Thyroid gland (tissue), 4 donors: Measurements from ENCODE around the gene EXOC4. TPM values are rescaled to one million over a fixed set of nuclear protein-coding genes. Genes with fewer than 3 reads are reported as not detected.
A peak's percentile ranks its signal among the peaks of the same experiment; 100 is the strongest.

Experiments used
- DNase-seq, 2 donors: peaks; one replicate each; pipeline ENCODE4 v3.0.0-alpha.2; 2019
- H3K27ac ChIP-seq, 3 donors: fragments of 200-600 bp; sonication (generic); 1 replicate in 2 of 3; 2 replicates in 1 of 3; pipeline ENCODE4 v1.5.1; 2016 to 2019; ENCODE audit warnings: mild to moderate bottlenecking in 1 of 3, moderate library complexity in 1 of 3
- H3K27me3 ChIP-seq: fragments of 200-600 bp; sonication (generic); one replicate; pipeline ENCODE4 v1.5.1; 2019
- H3K36me3 ChIP-seq, 2 donors: fragments of 200-600 bp; sonication (generic); one replicate each; pipeline ENCODE4 v1.5.1; 2016 to 2019
- H3K4me1 ChIP-seq, 2 donors: fragments of 200-600 bp; sonication (generic); one replicate each; pipeline ENCODE4 v1.5.1; 2017 to 2019
- H3K4me3 ChIP-seq, 3 donors: fragments of 200-600 bp; sonication (generic); replicated peaks in 1 of 3; 1 replicate in 2 of 3; 2 replicates in 1 of 3; pipeline ENCODE4 v1.5.1; 2016; ENCODE audit warnings: mild to moderate bottlenecking in 1 of 3
- H3K9me3 ChIP-seq: fragments of 200-600 bp; sonication (generic); one replicate; pipeline ENCODE4 v1.5.1; 2017
- POLR2A ChIP-seq, 2 donors: fragments of 450-650 bp; IDR thresholded peaks; one replicate each; pipeline ENCODE4 v1.6.1; 2017; ENCODE audit warnings: antibody characterized with exemption in 2 of 2, mild to moderate bottlenecking in 2 of 2, moderate library complexity in 1 of 2
- WGBS, 2 donors: methylation state at CpG; one replicate each; pipeline ENCODE4 v1.1.5; 2017; 5-methylcytosine and 5-hydroxymethylcytosine counted together
- intact Hi-C: fragments of 100-400 bp; cut with DNase I; formaldehyde crosslinking; loops from one replicate; pipeline ENCODE4 v1.15.1; 2023
- total RNA-seq, 4 donors: library from RNA; depleted of rRNA; stranded (reverse); fragments of >200 nt; gene quantifications; one replicate each; pipeline ENCODE4 v1.2.3, GENCODE V29; 2016
- TF ChIP-seq, protein P1 (sequence below), 6 experiments: fragments of 200-600 bp in 3 of 6; fragments of 450-650 bp in 3 of 6; sonication (generic) in 3 of 6; IDR thresholded peaks; one replicate each; pipeline ENCODE4 v1.5.1; 2016 to 2019; ENCODE audit warnings: antibody characterized with exemption in 6 of 6, mild to moderate bottlenecking in 2 of 6, inconsistent platforms in 1 of 6, moderate library complexity in 1 of 6

Gene EXOC4
- total RNA-seq, 4 donors from 2014 or later, result 74.0 to 116 (median 107) TPM

DNA sequence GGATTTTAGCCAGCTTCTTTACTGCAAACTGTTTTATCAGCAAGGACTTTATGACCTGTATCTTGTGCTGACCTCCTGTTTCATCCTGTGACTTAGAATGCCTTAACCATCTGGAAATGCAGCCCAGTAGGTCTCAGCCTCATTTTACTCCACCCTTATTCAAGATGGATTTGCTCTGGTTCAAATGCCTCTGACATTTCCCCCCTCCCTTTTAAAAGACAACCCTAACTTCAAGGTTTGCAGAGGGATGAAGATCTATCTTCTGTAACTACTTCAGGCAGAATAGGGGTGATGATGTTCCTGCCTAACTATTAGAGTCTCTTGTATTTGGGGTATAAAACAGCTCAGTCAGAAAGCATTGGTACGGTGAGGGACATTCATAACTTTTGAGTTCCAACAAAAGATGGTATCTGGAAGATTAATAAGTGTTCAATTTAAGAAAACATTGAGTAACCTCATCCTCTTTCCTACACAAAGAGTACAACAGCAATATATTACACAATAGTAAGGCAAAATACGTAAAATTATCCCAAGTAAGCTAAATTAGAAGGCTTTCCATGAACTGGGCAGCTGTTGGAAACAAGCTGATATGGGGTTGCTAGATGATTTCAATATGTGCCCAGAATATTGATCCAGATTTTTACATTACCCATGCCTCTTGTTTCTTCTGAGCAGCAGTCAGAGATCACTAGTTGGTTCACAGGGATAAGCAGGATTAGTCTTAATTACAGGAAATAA is 834.3 kb downstream of the EXOC4 start:
- H3K36me3 ChIP-seq, result no peaks in the 10 kb centered on the region
- DNase-seq, result no peak
- WGBS, 2 donors, result 88 to 90% methylated on average over 2 of the region's 2 CpGs
- no peak for TF ChIP-seq POLR2A (IDR thresholded peaks at IDR 0.05)
- TF ChIP-seq, protein P1, sequence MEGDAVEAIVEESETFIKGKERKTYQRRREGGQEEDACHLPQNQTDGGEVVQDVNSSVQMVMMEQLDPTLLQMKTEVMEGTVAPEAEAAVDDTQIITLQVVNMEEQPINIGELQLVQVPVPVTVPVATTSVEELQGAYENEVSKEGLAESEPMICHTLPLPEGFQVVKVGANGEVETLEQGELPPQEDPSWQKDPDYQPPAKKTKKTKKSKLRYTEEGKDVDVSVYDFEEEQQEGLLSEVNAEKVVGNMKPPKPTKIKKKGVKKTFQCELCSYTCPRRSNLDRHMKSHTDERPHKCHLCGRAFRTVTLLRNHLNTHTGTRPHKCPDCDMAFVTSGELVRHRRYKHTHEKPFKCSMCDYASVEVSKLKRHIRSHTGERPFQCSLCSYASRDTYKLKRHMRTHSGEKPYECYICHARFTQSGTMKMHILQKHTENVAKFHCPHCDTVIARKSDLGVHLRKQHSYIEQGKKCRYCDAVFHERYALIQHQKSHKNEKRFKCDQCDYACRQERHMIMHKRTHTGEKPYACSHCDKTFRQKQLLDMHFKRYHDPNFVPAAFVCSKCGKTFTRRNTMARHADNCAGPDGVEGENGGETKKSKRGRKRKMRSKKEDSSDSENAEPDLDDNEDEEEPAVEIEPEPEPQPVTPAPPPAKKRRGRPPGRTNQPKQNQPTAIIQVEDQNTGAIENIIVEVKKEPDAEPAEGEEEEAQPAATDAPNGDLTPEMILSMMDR (IDR thresholded peaks at IDR 0.05), result no peak
- no peaks in the 10 kb centered on the region for H3K4me1 ChIP-seq
- intact Hi-C loops, result no loop called here
- H3K4me3 ChIP-seq, result no peak overlapping the region
- no peak overlapping the region for H3K27ac ChIP-seq
- H3K9me3 ChIP-seq, result no peaks in the 10 kb centered on the region
- no peaks in the 10 kb centered on the region for H3K27me3 ChIP-seq

GRCh38 chr7:134088199-134088598 is 835.3 kb downstream of the EXOC4 start:
- no peaks in the 10 kb centered on the region for H3K36me3 ChIP-seq
- no peaks in the 10 kb centered on the region for H3K4me1 ChIP-seq
- no peaks in the 10 kb centered on the region for H3K27me3 ChIP-seq
- no peak overlapping the region for H3K27ac ChIP-seq
- no peaks in the 10 kb centered on the region for H3K9me3 ChIP-seq
- intact Hi-C loops, result no loop called here
- TF ChIP-seq, protein P1 (IDR thresholded peaks at IDR 0.05), result no peak
- no peak for TF ChIP-seq POLR2A (IDR thresholded peaks at IDR 0.05)
- no peak for DNase-seq
- no peak overlapping the region for H3K4me3 ChIP-seq

DNA sequence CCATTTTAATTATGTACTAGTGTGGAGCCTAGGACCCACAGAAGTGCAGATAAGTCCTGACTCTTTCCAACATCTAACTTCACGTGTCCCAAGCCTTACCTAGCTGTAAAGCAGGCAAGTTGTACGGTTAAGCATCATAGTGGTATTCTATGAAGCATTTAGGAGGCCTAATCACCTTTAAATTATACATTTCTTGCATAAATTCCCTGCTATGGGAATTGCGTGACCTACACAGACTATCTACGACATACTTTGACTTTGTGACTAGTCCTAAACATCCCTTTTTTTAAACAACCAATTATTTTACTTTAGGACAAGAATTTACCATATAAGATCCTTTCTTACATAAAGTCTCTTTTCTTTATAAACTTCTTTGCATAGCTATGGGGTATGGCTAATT is 836.6 kb downstream of the EXOC4 start:
- intact Hi-C loops, result no loop called here
- Histone ChIP-seq H3K36me3 (no peaks in the 10 kb centered on the region), H3K27me3 (no peaks in the 10 kb centered on the region), H3K27ac (no peak overlapping the region), H3K9me3 (no peaks in the 10 kb centered on the region), H3K4me3 (no peak overlapping the region), H3K4me1 (no peaks in the 10 kb centered on the region)
- TF ChIP-seq POLR2A (IDR thresholded peaks at IDR 0.05), result no peak
- TF ChIP-seq, protein P1 (IDR thresholded peaks at IDR 0.05), result no peak
- 79 to 82% methylated on average over 4 of the region's 4 CpGs for WGBS, 2 donors
- no peak for DNase-seq

DNA sequence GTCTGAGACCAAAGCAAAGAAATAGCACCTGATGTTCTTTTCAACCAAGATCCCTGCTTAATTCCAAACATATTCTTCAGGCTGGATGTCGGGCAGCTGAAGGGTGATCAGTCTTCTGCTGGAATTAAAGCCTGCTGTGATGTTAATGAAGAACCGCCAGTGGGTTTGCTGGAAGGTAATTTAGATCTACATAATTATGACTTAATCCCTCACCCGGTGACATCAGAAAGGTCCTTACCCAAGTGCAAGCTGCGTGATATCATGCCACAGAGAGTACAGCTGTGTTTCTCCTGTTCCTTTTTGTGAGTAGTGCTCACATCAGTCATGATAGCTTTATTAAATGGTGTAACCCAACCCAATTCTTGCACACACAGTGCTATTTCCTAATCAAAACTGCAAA is 845.2 kb downstream of the EXOC4 start:
- H3K36me3 ChIP-seq, result no peaks in the 10 kb centered on the region
- H3K27me3 ChIP-seq, result no peaks in the 10 kb centered on the region
- H3K4me1 ChIP-seq, result no peaks in the 10 kb centered on the region
- no peak for DNase-seq
- no peak overlapping the region for H3K4me3 ChIP-seq
- WGBS, 2 donors, result 84 to 86% methylated on average over 4 of the region's 4 CpGs
- no peak for TF ChIP-seq POLR2A (IDR thresholded peaks at IDR 0.05)
- TF ChIP-seq, protein P1 (IDR thresholded peaks at IDR 0.05), result no peak
- H3K9me3 ChIP-seq, result no peaks in the 10 kb centered on the region
- H3K27ac ChIP-seq, result no peak overlapping the region
- intact Hi-C loops, result no loop called here

GRCh38 chr7:134101716-134102115 is 848.8 kb downstream of the EXOC4 start:
- intact Hi-C loops, result no loop called here
- WGBS, 2 donors, result 7 to 14% methylated on average over 3 of the region's 3 CpGs
- Histone ChIP-seq H3K9me3 (no peaks in the 10 kb centered on the region), H3K4me3 (no peak overlapping the region), H3K4me1 (no peaks in the 10 kb centered on the region), H3K36me3 (no peaks in the 10 kb centered on the region), H3K27ac (no peak overlapping the region), H3K27me3 (no peaks in the 10 kb centered on the region)
- DNase-seq, result peak in 1 of 2 donors; percentile 3
- TF ChIP-seq, protein P1 (IDR thresholded peaks at IDR 0.05), result no peak
- no peak for TF ChIP-seq POLR2A (IDR thresholded peaks at IDR 0.05)
